Measurements from ENCODE around the gene HOPX. TPM values are rescaled to one million over a fixed set of nuclear protein-coding genes. Genes with fewer than 3 reads are reported as not detected.
"Not testable (repeated sequence)": the region's sequence is repeated elsewhere in the genome, so short reads cannot be mapped to it uniquely, and the experiment has no call there.

Gene HOPX
- total RNA-seq, 1 donor from 2014 or later, result 2.6 TPM

DNA sequence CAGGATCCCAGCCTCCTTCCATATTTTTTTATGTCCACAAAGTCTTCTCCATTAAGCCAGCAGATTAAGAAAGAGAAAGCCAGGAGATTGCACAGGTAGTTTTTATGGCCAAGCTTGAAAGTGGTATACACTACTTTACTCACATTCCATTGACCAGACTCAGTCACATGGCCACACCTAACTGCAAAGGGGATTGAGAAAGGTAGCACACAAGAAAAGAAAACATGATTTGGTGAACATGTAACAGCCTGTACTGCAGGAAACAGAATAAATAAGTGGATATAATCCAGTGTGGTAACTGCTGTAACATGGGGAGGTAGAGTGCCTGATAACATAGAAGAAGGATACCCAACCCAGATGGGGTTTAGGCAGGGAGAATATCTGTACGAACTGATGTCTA lies 43.9 kb downstream of the HOPX start:
- Mint-ChIP-seq H3K9me3 (peaks cover 11% of the 10 kb centered on the region), H3K36me3 (peaks cover 1% of the 10 kb centered on the region), H3K4me1 (peaks cover 2% of the 10 kb centered on the region), H3K27me3 (ENCODE audit: insufficient read depth, low read depth) (no peaks in the 10 kb centered on the region), H3K27ac (no peak overlapping the region), H3K4me3 (no peak overlapping the region)
- Histone ChIP-seq H3K9ac (no peak overlapping the region), H2AFZ (replicated peaks) (no peak overlapping the region), H3K4me3 (no peak overlapping the region), H3K79me2 (ENCODE audit: low read depth) (no peaks in the 10 kb centered on the region), H4K20me1 (ENCODE audit: low read depth) (no peaks in the 10 kb centered on the region), H3K9me3 (ENCODE audit: low read depth) (no peaks in the 10 kb centered on the region), H3K27ac (no peak overlapping the region), H3K4me1 (no peaks in the 10 kb centered on the region), H3K36me3 (no peaks in the 10 kb centered on the region), H3K27me3 (no peaks in the 10 kb centered on the region), H3K4me2 (no peak overlapping the region), H3F3A (ENCODE audit: low read depth) (no peaks in the 10 kb centered on the region)
- TF ChIP-seq EZH2phosphoT487 (IDR thresholded peaks at IDR 0.05) (no peak), EZH2 (IDR thresholded peaks at IDR 0.05) (no peak)
- TF ChIP-seq, protein P1, sequence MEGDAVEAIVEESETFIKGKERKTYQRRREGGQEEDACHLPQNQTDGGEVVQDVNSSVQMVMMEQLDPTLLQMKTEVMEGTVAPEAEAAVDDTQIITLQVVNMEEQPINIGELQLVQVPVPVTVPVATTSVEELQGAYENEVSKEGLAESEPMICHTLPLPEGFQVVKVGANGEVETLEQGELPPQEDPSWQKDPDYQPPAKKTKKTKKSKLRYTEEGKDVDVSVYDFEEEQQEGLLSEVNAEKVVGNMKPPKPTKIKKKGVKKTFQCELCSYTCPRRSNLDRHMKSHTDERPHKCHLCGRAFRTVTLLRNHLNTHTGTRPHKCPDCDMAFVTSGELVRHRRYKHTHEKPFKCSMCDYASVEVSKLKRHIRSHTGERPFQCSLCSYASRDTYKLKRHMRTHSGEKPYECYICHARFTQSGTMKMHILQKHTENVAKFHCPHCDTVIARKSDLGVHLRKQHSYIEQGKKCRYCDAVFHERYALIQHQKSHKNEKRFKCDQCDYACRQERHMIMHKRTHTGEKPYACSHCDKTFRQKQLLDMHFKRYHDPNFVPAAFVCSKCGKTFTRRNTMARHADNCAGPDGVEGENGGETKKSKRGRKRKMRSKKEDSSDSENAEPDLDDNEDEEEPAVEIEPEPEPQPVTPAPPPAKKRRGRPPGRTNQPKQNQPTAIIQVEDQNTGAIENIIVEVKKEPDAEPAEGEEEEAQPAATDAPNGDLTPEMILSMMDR (IDR thresholded peaks at IDR 0.05), result no peak
- no peak for DNase-seq (ENCODE audit: low spot score)

DNA sequence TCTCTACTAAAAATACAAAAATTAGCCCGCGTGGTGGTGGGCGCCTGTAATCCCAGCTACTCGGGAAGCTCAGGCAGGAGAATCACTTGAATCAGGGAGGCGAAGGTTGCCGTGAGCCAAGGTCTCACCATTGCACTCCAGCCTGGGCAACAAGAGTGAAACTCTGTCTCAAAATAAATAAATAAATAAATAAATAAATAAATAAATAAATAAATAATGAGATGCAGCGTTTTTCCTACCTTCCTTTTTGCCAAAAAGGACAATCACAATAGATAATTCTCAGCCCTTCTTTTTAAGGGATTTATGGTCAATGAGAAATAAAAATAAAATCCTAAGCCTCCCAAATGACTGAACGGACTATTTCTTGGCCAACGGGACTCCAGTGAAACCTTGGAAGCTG lies 46.1 kb downstream of the HOPX start:
- not testable (repeated sequence) for H3K27ac Mint-ChIP-seq; H3K4me2 ChIP-seq; DNase-seq (ENCODE audit: low spot score); H3K4me3 ChIP-seq; H3K79me2 ChIP-seq (ENCODE audit: low read depth); H3K4me1 ChIP-seq; H3F3A ChIP-seq (ENCODE audit: low read depth); H3K27me3 Mint-ChIP-seq (ENCODE audit: insufficient read depth, low read depth); H3K4me3 Mint-ChIP-seq; H4K20me1 ChIP-seq (ENCODE audit: low read depth); H3K27ac ChIP-seq; H3K4me1 Mint-ChIP-seq; H3K9me3 ChIP-seq (ENCODE audit: low read depth); H3K36me3 Mint-ChIP-seq; H2AFZ ChIP-seq (replicated peaks); H3K27me3 ChIP-seq; H3K9ac ChIP-seq; H3K36me3 ChIP-seq
- peaks cover 11% of the 10 kb centered on the region for H3K9me3 Mint-ChIP-seq

DNA sequence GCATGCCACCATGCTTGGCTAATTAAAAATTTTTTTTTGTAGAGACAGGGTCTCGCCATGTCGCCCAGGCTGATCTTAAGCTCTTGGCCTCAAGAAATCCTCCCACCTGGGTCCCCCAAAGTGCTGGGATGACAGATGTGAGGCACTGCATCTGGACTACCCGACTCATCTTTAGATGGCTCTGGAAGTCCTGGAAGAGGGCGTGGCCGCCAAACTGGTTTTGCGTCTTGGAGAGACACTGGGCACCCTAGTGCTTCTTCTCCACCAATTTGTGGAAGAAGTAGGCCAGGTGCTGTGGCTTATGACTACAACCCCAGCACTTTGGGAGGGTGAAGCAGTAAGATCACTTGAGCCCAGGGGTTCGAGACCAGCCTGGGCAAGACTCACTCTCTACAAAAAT lies 47.6 kb downstream of the HOPX start:
- H3F3A ChIP-seq (ENCODE audit: low read depth), result no peaks in the 10 kb centered on the region
- H3K27me3 ChIP-seq, result no peaks in the 10 kb centered on the region
- H3K9ac ChIP-seq, result no peak overlapping the region
- TF ChIP-seq EZH2 (IDR thresholded peaks at IDR 0.05) (no peak), EZH2phosphoT487 (IDR thresholded peaks at IDR 0.05) (no peak)
- TF ChIP-seq, protein P1 (IDR thresholded peaks at IDR 0.05), result no peak
- H3K4me1 ChIP-seq, result no peaks in the 10 kb centered on the region
- H3K4me3 ChIP-seq, result no peak overlapping the region
- Mint-ChIP-seq H3K27ac (no peak overlapping the region), H3K4me3 (no peak overlapping the region), H3K27me3 (ENCODE audit: insufficient read depth, low read depth) (no peaks in the 10 kb centered on the region), H3K36me3 (peaks cover 1% of the 10 kb centered on the region), H3K9me3 (peaks cover 11% of the 10 kb centered on the region), H3K4me1 (no peaks in the 10 kb centered on the region)
- H2AFZ ChIP-seq (replicated peaks), result no peak overlapping the region
- no peaks in the 10 kb centered on the region for H3K9me3 ChIP-seq (ENCODE audit: low read depth)
- no peaks in the 10 kb centered on the region for H4K20me1 ChIP-seq (ENCODE audit: low read depth)
- no peaks in the 10 kb centered on the region for H3K79me2 ChIP-seq (ENCODE audit: low read depth)
- no peaks in the 10 kb centered on the region for H3K36me3 ChIP-seq
- no peak overlapping the region for H3K27ac ChIP-seq
- no peak for DNase-seq (ENCODE audit: low spot score)
- no peak overlapping the region for H3K4me2 ChIP-seq

DNA sequence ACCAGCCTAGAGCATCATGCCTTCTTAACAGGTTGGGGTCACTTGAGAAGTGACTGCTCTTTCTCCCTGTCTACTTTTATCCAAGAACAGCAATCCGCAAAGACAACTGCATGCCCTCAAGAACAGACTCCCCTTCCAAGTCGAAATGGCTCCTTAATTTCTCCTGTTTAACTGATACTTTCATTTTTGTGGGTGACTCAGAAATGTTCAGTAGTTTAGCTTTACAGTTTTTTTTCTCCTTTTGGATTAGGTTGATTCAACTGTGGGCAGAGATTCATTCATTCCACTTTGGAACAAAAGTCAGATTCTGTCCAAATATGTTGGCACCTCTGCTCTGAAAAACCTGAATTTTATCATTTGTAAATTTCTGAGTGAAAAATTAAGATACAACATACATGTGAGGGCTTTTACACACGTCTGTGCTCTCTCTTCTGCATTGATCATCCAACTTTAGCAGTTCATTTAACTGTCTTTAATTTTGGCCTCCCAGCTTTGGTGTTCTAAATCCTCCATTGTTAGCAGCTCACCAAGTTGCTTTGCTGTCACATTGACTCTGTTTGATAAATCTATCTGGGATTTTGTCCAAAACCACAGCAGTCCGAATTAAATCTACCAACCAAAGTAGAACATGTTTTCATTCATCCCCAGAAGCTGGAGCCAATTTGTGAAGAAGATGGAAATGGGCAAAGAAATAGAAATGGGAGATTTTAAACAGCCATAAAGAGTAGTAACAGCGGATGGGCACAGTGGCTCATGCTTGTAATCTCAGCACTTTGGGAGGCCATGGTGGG lies 50.0 kb downstream of the HOPX start:
- Histone ChIP-seq H3K9me3 (ENCODE audit: low read depth) (no peaks in the 10 kb centered on the region), H3K27ac (no peak overlapping the region), H4K20me1 (ENCODE audit: low read depth) (no peaks in the 10 kb centered on the region), H3F3A (ENCODE audit: low read depth) (no peaks in the 10 kb centered on the region), H3K4me3 (no peak overlapping the region), H3K79me2 (ENCODE audit: low read depth) (no peaks in the 10 kb centered on the region), H2AFZ (replicated peaks) (no peak overlapping the region), H3K27me3 (no peaks in the 10 kb centered on the region), H3K9ac (no peak overlapping the region), H3K4me2 (no peak overlapping the region), H3K4me1 (no peaks in the 10 kb centered on the region), H3K36me3 (no peaks in the 10 kb centered on the region)
- Mint-ChIP-seq H3K27ac (no peak overlapping the region), H3K36me3 (peaks cover 1% of the 10 kb centered on the region), H3K27me3 (ENCODE audit: insufficient read depth, low read depth) (no peaks in the 10 kb centered on the region), H3K4me1 (no peaks in the 10 kb centered on the region), H3K4me3 (no peak overlapping the region), H3K9me3 (peaks cover 20% of the 10 kb centered on the region)
- TF ChIP-seq EZH2phosphoT487 (IDR thresholded peaks at IDR 0.05) (no peak), EZH2 (IDR thresholded peaks at IDR 0.05) (no peak)
- TF ChIP-seq, protein P1 (IDR thresholded peaks at IDR 0.05), result no peak
- DNase-seq (ENCODE audit: low spot score), result no peak

Data from neural progenitor cell (in vitro differentiated cells).